Iris pigment epithelial cell (primary cell): ENCODE results near the gene CSMD2.
A peak's percentile ranks its signal among the peaks of the same experiment; 100 is the strongest.

Source experiments
- DNase-seq: peaks from one replicate; pipeline ENCODE4 v3.0.0-alpha.2; 2011; ENCODE audit warnings: low read depth

Gene CSMD2

DNA sequence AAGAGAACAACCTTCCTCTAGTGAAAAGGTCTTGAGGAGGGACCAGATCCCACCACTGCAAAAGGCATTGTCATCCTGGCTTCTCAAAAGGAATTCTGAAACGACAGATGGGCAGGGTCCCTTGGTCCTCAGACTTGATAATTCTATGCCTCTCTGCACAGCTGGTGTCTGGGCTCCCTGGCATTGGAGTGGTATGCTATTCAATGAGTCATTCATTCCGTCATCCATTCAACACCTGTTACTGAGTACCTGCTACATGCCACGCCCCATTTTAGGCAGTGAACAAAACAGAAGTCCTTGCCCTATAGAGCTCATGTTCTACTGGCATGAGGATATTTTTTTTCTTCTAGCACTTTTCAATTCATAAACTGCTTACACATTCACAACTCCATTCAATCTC lies 347.0 kb downstream of the CSMD2 start:
- no peak for DNase-seq

DNA sequence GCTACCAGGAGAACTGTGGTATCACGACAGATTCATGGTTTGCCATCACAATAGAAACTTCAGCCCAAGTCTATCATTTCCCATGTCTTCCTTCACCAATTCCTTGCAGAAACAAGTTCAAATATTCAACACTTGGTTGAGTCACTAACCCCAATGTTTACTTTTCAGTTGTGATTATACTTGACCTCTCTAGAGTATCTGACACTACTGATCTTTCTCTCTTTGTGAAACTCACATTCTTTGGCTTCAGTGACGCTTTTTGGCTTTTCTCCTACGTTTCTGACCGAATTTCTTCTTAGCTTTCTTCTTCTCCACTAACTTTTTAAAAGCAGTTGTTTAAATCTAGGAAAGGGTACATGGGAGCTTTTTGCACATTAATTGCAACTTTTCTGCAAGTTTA lies 350.0 kb downstream of the CSMD2 start:
- peak; percentile 22 for DNase-seq

DNA sequence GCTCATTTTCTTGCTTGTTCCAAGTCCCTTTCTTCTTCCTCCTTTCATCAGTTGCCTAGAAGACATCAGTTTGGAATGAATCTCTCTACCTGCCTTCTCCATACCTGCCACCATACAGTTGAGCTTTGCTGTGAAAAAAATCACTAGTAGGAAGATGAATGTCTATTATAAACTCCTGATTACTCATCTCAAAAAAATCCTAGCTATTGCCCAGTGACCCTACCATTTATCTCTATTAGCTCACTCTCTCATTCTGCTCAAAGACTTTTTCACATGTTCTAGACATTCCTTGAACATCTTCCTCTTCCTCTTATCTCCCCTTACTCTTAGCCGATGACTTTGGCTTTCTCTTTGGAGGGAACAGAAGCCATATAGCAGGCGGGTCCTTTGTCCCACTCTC lies 350.9 kb downstream of the CSMD2 start:
- no peak for DNase-seq

DNA sequence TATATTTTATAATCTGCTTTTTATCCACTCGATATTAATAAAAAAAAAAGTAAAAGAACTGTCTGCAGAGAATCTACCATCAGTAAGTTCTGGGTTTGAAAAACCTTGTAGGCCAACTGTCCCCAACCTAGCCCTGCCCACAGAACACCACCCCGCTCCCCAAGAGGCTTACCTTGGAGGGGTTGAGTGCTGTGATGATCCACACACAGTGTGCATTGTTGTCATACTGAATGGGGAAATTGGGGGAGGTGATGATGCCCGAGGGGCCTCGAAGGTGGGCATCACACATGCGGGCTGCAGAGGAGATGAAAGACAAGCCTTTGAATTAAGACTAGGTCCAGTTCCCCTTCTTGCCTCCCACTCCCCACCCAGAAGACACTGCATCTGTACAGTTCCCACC lies 354.5 kb downstream of the CSMD2 start:
- no peak for DNase-seq

DNA sequence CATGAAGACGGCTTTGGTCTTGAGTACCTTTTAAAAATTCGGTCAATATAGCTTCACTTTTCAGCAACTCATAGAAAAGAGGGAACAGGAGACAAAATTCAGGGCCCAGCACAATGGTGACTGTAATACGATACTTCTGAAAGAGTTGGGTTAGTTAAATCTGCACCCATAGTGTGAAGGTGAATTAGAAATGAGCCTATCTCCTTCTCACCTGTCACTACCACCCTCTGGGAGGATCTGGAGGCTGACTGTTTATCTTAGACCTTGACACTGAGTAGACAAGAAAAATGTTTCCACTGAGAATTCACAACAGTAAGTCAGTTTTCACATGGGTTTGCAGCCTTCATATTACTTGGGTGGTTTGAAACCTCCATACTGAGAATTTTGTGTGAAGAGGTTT lies 359.0 kb downstream of the CSMD2 start:
- no peak for DNase-seq

DNA sequence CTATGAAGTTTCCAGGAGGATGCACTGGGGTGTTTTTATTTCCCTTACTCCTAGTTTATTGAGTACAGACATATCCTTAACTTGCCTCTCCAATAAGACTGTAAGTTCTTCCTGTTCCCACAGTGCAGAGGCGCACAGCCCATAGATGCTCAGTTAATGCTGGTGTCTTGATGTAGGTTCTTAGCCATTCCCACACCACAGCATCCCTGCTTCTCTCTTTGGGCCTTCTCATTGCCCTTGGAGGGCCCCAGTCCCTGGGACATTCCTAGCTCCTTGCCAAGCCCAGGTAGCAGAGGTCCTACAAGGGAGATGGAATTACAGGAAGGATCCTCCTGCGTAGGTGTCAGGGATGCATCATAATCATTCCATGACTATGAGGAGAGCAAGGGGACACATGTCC lies 362.8 kb downstream of the CSMD2 start:
- DNase-seq = no peak

DNA sequence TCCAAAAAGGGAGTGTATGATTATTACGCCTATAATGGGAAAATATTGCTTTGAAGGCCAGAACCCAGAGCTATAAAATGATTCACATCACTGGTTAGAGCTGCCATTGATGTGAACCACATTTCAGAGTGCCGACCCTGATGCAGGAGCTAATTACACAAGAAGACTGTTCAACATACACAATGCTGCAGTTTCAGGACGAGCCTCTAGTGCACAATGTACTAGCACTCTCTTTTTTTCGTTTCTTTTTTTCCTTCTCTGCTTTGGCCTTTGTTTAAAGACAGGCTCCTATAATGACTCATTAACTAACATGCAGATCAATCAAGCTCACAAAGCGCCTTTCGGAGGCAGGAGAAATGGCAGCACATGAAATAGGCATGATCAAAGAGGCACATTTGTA lies 367.2 kb downstream of the CSMD2 start:
- DNase-seq = no peak

DNA sequence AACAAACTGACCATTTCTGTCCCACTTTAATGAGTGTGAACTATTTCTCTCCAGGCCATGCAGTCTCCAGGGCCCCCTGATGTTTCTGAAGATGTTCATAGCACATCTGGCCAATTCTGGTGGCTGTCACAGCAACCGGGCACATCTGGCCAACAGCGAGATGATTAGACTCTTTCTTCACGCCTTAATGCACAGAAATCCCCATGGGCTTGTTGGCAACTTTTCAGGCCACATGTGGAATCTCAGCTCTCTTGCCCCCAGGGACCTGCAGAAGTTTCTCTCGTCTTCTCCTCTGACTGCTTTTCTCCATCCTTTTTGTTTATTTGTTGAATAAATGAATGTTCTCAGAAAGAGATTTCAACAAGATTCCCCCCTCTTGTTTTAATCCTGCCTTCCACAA lies 372.4 kb downstream of the CSMD2 start:
- DNase-seq = no peak

DNA sequence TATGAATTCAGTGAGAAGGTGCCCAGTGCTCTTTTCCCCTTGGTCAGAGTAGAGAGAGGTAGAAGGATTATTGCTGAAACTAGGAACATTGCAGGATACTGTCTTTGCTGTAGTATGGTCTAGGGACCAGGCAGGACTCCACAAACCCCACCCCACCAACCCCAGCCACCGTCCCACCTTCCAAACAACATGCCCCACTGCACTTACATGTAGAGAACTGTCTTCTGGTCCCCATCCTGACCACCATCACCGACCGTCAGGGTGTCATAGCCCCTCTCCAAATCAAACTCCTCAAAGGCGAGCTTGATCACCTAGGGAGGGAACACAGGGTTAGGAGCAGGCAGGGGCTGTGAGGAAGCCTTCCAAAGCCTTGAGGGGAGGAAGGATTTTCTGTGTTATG lies 372.8 kb downstream of the CSMD2 start:
- no peak for DNase-seq

DNA sequence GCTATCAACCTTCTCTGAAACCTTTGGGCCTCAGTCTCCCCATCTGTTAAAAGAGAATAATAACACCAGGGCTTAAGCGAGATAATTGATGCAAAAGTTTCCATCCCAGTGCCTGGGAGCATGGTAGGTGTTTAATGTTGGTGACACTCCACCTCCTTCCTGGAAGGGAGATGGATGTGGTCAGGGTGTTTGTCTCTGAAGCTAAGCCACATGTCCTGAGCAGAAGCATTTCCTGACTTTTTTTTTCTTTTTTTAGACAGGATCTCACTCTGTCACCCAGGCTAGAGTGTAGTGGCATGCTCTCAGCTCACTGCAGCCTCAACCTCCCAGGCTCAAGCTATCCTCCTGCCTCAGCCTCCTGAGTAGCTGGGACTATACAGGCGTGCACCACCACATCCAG lies 373.8 kb downstream of the CSMD2 start:
- DNase-seq = no peak

DNA sequence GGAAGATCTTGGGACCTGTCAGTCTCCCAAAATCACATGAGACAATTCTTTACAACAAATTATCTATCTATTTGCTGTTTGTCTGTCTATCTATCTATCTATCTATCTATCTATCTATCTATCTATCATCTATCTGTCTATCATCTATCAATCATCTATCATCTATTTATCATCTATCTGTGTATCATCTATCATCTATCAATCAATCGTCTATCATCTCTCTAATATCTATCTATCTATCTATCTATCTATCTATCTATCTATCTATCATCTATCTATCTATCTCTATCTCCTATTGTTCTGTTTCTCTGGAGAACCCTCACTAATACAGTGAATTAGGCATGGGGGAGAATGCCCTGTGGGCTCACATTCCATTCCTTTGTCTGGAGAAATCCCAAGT lies 374.5 kb downstream of the CSMD2 start:
- DNase-seq = no peak

DNA sequence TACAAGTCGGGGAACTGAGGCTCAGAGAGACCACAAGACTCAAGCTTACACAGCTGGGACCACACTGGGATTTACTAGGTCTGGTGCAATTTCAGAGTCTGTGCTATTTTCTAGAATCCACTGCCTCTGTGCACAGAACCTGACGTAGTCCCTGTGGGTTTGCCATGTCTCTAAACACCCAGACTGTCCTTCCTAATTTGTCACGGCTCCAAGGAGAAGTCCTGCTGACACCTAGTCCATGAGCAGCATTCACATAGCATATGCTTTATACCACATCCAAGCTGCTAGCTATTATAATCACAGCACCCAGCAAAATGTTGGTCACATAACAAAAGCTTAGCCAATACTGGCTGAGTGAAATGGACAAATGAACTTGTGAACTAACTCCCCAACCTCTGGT lies 380.2 kb downstream of the CSMD2 start:
- no peak for DNase-seq

DNA sequence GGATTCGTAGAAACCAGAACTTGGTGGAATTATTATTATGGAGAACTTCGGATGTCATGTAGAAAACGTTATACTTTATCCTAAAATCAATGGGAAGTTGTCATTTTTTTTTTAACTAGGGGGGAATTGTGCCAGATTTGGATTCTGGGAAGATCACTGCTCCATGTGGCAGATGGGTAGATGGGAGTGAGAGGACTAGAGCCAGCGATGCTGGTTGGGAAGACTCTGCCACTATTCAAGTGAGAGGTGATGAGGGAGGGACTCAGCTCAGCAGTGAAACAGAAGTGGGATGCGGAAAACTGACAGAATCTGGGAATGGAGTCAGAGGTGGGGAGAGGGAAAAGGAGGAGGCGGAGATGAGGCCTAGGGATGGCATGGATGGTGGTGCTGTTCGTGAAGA lies 382.3 kb downstream of the CSMD2 start:
- no peak for DNase-seq

DNA sequence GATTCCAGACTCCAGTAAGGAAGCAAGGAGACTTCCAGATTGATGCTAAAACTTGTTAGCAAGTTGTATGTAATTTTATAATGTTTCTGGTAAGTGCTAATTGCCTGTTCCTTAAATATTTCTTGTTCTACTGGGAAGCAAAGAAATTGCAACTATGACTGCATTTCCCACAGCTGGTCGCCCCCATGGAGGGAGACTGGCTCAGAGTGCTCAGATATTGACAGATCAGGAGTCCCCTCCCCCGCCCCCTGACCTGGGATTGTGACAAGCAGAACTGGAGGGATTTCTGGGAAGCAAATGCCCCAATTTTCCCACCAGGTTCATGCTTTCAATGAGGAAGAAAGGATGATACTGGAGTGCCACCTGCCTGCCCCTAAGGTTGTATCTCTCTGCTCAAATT lies 383.4 kb downstream of the CSMD2 start:
- no peak for DNase-seq

DNA sequence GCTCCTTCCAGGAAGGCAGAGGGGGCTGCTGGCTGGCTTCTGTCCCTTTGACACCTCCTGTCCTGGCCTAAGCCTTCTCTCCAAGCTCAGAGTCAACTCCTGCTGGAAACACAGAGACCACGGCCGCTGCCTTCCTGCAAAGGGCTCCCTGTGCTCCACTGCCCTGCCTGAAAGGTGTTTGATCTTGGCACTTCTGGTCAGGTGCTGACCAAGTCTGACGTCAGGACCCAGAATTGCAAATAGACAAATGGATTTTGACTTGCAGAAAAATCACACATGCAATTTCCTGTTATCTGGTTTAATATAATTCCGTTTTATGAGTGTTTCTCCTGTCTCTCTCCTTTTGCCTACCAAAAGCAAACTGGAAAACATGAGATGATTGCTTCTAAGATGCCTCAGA lies 387.7 kb downstream of the CSMD2 start:
- DNase-seq = no peak

DNA sequence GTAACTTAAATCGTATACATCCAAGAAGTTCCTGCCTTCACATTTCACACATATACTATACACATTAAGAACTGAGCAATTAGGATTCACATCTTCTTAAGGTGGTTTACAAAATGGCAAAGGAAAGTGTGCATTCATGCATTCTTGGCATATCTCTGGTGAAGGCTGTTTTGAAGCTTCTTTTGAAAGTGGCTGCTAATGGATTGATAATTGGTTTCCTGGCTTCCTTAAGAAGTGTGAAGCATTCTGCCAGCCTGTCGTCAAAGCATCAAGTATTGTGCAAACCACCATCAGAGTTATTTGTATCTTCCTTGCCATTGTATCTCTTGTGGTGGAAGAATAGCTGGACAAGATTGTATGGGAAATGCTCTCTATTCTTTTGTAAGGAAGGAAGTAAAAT lies 396.2 kb downstream of the CSMD2 start:
- no peak for DNase-seq

DNA sequence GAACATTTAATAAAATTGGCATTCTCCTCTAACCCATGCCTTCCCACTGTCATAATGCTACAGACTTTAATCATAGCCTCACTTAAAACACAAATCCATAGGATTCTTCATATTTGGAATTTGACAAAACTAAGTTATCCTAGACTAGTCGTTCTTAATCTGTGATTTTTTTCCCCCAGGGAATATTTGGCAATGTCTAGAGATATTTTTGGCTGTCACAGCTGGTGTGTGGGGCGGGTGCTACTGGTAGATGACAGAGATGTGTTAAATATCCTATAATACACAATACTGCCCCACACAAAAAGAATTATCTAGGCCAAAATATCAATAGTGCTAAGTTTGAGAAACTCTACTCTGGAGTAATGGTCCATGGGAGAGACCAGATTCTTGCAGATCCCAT lies 396.9 kb downstream of the CSMD2 start:
- DNase-seq = no peak

DNA sequence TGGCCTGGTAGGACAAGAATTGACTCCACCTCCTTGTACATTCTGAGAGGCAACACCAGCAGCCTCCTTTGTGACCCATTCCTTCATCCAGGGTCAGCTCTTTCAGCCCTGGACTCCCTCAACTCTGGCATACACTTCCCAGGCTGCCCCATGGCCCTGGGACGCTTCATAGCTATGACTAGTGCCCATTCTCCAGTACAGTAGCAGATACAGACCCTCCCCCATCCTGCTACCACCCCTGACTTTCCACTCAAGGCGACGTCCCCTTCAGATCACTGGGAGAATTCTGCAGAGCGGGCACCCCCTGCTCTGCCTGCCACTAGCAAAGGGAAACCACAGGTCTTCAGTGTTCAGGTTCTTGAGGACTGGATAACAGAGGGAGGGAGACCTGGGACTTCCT lies 400.9 kb downstream of the CSMD2 start:
- no peak for DNase-seq

DNA sequence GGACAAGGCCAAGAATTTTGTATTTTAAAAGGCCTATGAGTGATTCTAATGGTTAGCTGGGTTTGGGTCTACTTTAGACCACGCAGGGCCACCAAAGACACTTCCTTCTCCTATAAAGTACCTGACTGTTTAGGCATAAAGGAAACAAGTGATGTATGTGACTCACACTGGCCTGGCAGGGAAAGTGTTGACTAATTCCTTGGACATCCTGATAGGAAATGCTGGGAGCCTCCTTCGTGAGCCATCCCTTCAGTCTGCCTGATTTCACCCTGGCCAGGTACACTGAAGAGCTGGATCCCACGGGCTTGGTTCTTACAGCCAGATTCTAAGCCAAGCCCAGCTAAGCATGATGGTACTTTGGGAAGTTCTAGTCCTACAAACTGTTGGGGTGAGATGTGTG lies 401.6 kb downstream of the CSMD2 start:
- DNase-seq = no peak

DNA sequence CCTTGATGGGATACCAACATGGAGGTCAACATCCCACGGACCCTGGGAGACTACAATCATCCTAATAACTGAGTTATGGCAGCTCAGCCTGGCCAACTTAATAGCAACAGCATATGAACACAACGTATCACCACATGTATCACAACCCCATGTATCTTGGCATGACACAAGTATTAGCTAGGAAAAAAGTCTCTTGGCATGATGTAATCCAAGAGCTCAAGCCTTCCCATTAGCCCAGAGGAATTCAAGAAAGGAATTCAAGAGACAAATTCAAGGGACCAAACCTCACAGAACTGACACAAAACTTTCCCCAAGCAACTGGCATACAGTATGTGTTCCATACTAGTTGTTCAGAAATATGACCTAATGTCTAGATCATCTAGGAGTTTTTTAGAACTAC lies 402.1 kb downstream of the CSMD2 start:
- no peak for DNase-seq

DNA sequence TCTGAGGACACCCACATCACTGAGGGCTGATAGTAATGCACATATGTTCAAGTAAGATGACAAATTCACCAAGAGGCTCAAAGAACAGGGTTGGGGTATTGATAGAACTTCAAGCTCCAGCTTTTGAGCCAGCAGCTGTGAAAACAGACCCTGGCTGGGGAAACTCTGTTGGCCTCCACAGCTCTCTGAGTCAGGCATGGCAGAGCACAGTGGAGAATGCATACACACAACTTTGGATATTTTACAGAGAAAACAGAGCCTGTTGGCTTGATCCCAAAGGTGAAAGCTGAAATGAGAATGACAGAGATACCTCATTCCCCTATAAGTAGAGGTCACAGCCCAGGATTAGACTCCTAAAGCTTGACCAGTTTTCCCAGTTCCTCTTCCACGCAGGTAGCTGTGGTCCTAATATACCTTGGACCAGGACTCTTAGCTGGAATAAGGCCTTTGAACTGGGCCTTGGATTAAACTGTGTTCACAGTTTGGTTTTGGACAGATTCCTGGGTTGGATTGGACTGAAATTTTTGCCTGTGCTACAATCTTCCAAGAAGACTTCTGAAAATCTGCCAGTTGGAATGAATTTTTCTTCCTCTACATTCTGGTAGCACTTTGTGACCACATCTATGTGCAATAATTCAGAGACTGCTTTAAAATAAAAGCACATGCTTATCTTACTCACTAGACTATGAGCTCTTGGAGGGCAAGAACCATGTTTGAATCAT lies 402.8 kb downstream of the CSMD2 start:
- DNase-seq = no peak

DNA sequence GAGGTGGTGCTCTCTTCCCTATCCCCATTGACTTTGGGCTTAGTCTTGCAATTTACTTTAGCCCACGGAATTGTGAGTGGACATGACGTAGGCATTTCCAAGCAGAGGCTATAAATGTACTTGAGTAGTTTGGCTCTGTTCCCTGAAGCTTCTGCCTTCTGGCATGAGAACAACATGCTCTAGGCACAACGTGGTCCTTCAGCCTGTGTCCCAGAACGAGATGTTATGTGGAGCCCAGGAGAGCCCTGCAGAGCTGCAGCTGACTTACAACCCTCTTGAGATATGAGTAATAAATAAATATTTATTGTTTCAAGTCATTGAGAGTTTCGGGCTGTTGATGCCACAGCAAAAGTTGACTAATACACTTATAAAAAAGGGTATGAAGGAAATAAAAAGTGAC lies 406.3 kb downstream of the CSMD2 start:
- no peak for DNase-seq

DNA sequence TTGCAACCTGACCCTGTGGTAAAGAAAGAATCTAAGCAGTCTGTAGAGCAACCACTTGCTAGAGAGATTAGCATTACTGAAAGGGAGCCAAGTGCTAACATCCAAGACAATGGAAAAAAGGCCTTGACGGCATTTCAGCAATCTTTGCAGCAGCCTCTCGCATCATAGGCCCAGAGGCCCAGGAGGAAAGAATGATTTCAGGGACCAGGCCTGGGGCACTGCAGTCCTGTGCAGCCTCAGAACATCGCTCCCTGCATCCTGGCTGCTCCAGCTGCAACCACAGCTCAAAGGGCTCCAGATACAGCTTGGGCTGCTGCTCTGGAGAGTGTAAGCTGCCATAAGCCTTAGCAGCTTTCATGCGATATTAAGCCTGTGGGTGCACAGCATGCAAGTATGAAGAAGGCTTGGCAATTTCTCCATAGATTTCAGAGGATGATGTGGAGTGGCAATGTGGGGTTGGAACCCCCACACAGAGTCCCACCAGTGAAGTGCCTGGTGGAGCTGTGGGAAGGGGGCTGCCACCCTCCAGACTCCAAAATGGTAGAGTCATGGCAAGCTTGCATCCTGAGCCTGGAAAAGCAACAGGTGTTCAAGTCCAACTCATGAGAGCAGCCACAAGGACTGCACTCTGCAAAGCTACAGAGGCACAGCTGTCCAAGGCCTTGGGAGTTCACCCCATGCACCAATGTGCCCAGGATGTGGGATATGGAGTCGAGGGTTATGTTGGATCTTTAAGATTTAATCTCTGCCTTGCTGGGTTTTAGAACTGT lies 411.8 kb downstream of the CSMD2 start:
- DNase-seq = no peak

DNA sequence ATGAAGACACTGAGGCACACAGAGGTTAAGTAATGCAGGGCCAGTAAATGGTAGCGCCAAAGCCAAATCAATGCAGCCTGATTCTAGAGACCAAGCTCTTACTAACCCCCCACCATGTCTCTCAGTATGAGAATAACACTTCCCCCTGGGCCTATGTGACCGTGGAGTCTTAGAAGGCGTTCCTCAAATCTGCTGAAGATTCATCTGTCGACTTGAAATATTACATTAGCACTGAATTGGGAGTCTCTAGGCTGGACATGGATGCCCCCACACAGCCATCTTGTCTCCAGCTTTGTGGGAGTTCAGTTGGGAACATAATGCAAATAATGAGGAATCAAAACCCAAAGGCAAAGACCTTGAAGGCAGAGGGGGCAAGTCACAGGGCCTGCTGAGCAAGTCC lies 419.1 kb downstream of the CSMD2 start:
- DNase-seq = no peak
